ENCODE results near the gene ENOX2. TPM values are rescaled to one million over a fixed set of nuclear protein-coding genes. Genes with fewer than 3 reads are reported as not detected.

ENOX2 gene
- total RNA-seq, 3 donors from 2014 or later = 11.5 to 20.3 (median 15.2) TPM

DNA sequence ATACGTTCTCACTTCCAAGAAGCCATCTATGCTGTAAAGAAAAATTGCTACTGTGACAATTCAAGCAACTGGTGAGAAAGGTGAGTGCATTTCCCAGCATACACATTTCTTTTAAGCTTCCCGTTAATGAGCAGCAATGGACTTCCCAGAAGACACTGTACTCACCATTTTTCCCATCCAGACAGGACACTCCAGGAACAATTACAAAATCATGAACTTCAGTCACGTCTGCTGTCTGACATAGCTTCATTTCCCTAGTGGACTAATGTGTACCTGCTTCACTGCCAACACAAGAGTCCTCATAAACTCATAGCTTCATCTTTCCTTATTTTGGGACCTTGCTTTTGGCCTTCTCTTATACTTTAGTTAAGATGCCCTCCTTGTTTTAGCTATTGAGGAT lies 156.9 kb downstream of the ENOX2 start:
- Histone ChIP-seq H3K4me3 (no peak overlapping the region), H3K36me3 (no peaks in the 10 kb centered on the region), H3K27me3 (peaks cover 0 to 4% of the 10 kb centered on the region in 2 donors), H3K9me3 (peaks cover 0 to 7% of the 10 kb centered on the region in 2 donors), H3K27ac (no peak overlapping the region), H3K4me1 (no peaks in the 10 kb centered on the region)
- no peak for TF ChIP-seq POLR2AphosphoS5 (IDR thresholded peaks at IDR 0.05)
- TF ChIP-seq POLR2A (IDR thresholded peaks at IDR 0.05) = no peak
- intact Hi-C loops (cut with DNase I; ENCODE audit: low total_unique reads) = no loop called here
- DNase-seq (ENCODE audit: low spot score in 2 of 2) = no peak

DNA sequence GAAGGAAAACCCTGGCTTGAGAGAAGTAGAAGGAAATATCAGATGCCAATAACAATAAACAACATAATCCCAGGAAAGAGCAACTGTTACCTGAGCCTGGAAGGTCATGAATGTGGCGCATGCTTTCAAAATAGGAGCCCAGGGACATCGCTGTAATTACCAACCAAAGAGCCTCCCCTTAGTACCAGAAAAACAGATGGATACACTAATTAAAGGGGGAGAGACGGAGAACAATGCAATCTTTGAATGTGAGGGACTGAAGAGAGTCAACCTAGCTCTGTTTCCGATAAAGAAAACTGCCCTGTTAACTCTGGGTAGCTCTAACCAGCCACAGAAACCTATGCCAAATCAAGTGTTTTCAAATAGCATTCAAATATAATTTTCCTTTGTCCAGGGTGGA lies 161.4 kb downstream of the ENOX2 start:
- no peak overlapping the region for H3K4me3 ChIP-seq

GRCh38 chrX:130741151-130741550 lies 161.9 kb downstream of the ENOX2 start:
- Histone ChIP-seq H3K27ac (no peak overlapping the region), H3K9me3 (no peaks in the 10 kb centered on the region)
- TF ChIP-seq, protein P1, sequence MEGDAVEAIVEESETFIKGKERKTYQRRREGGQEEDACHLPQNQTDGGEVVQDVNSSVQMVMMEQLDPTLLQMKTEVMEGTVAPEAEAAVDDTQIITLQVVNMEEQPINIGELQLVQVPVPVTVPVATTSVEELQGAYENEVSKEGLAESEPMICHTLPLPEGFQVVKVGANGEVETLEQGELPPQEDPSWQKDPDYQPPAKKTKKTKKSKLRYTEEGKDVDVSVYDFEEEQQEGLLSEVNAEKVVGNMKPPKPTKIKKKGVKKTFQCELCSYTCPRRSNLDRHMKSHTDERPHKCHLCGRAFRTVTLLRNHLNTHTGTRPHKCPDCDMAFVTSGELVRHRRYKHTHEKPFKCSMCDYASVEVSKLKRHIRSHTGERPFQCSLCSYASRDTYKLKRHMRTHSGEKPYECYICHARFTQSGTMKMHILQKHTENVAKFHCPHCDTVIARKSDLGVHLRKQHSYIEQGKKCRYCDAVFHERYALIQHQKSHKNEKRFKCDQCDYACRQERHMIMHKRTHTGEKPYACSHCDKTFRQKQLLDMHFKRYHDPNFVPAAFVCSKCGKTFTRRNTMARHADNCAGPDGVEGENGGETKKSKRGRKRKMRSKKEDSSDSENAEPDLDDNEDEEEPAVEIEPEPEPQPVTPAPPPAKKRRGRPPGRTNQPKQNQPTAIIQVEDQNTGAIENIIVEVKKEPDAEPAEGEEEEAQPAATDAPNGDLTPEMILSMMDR (IDR thresholded peaks at IDR 0.05) = no peak
- TF ChIP-seq POLR2A (IDR thresholded peaks at IDR 0.05) (no peak), POLR2AphosphoS5 (IDR thresholded peaks at IDR 0.05) (no peak)

More for the DNA sequence above, 161.4 kb downstream of the ENOX2 start:
- Histone ChIP-seq H3K9me3 (no peaks in the 10 kb centered on the region), H3K36me3 (no peaks in the 10 kb centered on the region), H3K4me1 (no peaks in the 10 kb centered on the region), H3K27me3 (peaks cover 0 to 20% of the 10 kb centered on the region in 2 donors), H3K27ac (no peak overlapping the region)
- no peak for DNase-seq (ENCODE audit: low spot score in 2 of 2)
- intact Hi-C loops (cut with DNase I; ENCODE audit: low total_unique reads) = no loop called here
- TF ChIP-seq POLR2AphosphoS5 (IDR thresholded peaks at IDR 0.05) = no peak
- TF ChIP-seq, protein P1 (IDR thresholded peaks at IDR 0.05) = no peak
- TF ChIP-seq POLR2A (IDR thresholded peaks at IDR 0.05) = no peak

DNA sequence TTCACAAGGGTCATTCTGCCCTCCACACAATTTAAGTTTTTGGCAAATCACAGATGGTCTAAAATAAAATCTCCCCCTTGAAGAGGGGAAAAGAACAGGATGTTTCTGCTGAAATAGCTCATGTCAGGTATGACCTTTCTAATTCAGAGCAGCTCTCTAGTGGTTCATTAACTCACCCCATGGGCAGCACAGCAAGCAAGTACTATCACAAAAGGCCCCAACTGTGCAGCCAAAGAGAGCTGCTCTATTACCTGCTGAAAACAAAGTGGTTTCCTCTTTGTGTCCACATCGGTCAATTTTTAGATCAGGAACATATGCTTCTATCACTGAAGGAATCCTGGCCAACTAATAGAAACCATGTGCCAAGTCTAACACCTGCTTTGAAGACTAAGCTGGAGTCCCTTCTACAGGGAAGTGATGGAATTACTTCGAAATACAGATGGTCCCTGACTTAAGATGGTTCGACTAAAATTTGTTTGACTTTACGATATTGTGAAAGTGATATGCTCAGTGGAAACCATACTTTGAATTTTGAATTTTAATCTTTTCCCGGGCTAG lies 164.3 kb downstream of the ENOX2 start:
- Histone ChIP-seq H3K27me3 (peaks cover 0 to 16% of the 10 kb centered on the region in 2 donors), H3K9me3 (no peaks in the 10 kb centered on the region), H3K4me1 (no peaks in the 10 kb centered on the region), H3K27ac (no peak overlapping the region), H3K36me3 (no peaks in the 10 kb centered on the region), H3K4me3 (no peak overlapping the region)
- DNase-seq (ENCODE audit: low spot score in 2 of 2) = no peak
- intact Hi-C loops (cut with DNase I; ENCODE audit: low total_unique reads) = no loop called here
- TF ChIP-seq POLR2A (IDR thresholded peaks at IDR 0.05) = no peak
- no peak for TF ChIP-seq POLR2AphosphoS5 (IDR thresholded peaks at IDR 0.05)
- TF ChIP-seq, protein P1 (IDR thresholded peaks at IDR 0.05) = no peak

More at GRCh38 chrX:130741151-130741550, 161.9 kb downstream of the ENOX2 start:
- Histone ChIP-seq H3K36me3 (no peaks in the 10 kb centered on the region), H3K4me1 (no peaks in the 10 kb centered on the region), H3K4me3 (no peak overlapping the region), H3K27me3 (peaks cover 0 to 20% of the 10 kb centered on the region in 2 donors)
- DNase-seq (ENCODE audit: low spot score in 2 of 2) = no peak
- intact Hi-C loops (cut with DNase I; ENCODE audit: low total_unique reads) = no loop called here

GRCh38 chrX:130734713-130735112 lies 168.3 kb downstream of the ENOX2 start:
- no peak for DNase-seq (ENCODE audit: low spot score in 2 of 2)
- no peak overlapping the region for H3K4me3 ChIP-seq
- H3K27ac ChIP-seq = no peak overlapping the region
- no peaks in the 10 kb centered on the region for H3K4me1 ChIP-seq
- no peaks in the 10 kb centered on the region for H3K36me3 ChIP-seq
- TF ChIP-seq POLR2AphosphoS5 (IDR thresholded peaks at IDR 0.05) = no peak
- TF ChIP-seq, protein P1 (IDR thresholded peaks at IDR 0.05) = no peak
- no peak for TF ChIP-seq POLR2A (IDR thresholded peaks at IDR 0.05)
- peaks cover 0 to 12% of the 10 kb centered on the region in 2 donors for H3K27me3 ChIP-seq
- H3K9me3 ChIP-seq = peaks cover 0 to 17% of the 10 kb centered on the region in 2 donors
- intact Hi-C loops (cut with DNase I; ENCODE audit: low total_unique reads) = no loop called here
